K562 (cell line): ENCODE measurements around the gene DNASE1L2. TPM values are rescaled to one million over a fixed set of nuclear protein-coding genes. Genes with fewer than 3 reads are reported as not detected.

Experiments used
- ATF7 ChIP-seq: fragments of 450-650 bp; IDR thresholded peaks from 2 replicates; pipeline ENCODE4 v1.7.1; 2014; ENCODE audit warnings: mild to moderate bottlenecking, moderate library complexity
- MAZ ChIP-seq, 2 experiments: fragments of 450-650 bp in 1 of 2; sonication (generic) in 1 of 2; formaldehyde crosslinking; IDR thresholded peaks in 1 of 2; conservative IDR thresholded peaks in 1 of 2; 2 replicates each; pipeline versions ENCODE4 v1.4.0 to v1.5.0; 2020; ENCODE audit warnings: mild to moderate bottlenecking in 1 of 2, missing genetic modification reagents in 1 of 2
- NFE2L1 ChIP-seq: fragments of 450-650 bp; IDR thresholded peaks from 2 replicates; pipeline ENCODE4 v1.6.1; 2016; ENCODE audit warnings: missing genetic modification characterization, low read depth, mild to moderate bottlenecking, missing compliant biosample characterization, moderate library complexity, borderline replicate concordance
- POLR2G ChIP-seq: fragments of 200-400 bp; formaldehyde crosslinking; IDR thresholded peaks from 2 replicates; pipeline ENCODE4 v1.6.1; 2017; ENCODE audit warnings: low read depth, mild to moderate bottlenecking, antibody characterized with exemption, low read length, moderate library complexity
- RBBP5 ChIP-seq: fragments of 200-600 bp; sonication (generic); IDR thresholded peaks from 2 replicates; pipeline ENCODE4 v1.6.1; 2012; ENCODE audit warnings: borderline replicate concordance, mild to moderate bottlenecking, low read length, control low read depth, inconsistent platforms; ENCODE audit not compliant: insufficient read depth, poor library complexity, severe bottlenecking
- RCOR1 ChIP-seq, 2 experiments: IDR thresholded peaks; 2 replicates each; pipeline ENCODE4 v1.6.1; 2012; ENCODE audit warnings: low read depth in 2 of 2, low read length in 2 of 2, borderline replicate concordance in 1 of 2, improper control_type of control experiment in 1 of 2
- SP1 ChIP-seq: sonication (generic); formaldehyde crosslinking; IDR thresholded peaks from 2 replicates; pipeline ENCODE4 v1.8.1; 2022; ENCODE audit warnings: mild to moderate bottlenecking, missing genetic modification reagents
- ZNF408 ChIP-seq: fragments of 250-450 bp; sonication (Bioruptor Pico); IDR thresholded peaks from 2 replicates; pipeline ENCODE4 v1.4.0; 2020; ENCODE audit warnings: low read depth, mild to moderate bottlenecking, moderate library complexity
- polyA plus RNA-seq, 8 experiments: library from polyadenylated mRNA; depleted of rRNA in 4 of 8; stranded (reverse) in 5 of 8; unstranded in 3 of 8; fragments of >200 nt; fragmentation: Nextera tagmentation in 2 of 8; fragmentation: Illumina TruSeq in 1 of 8; extraction: Ambion mirVana in 2 of 8; extraction: Trizol in 1 of 8; gene quantifications; 2 replicates each; pipeline versions ENCODE4 v1.2.1 to v1.2.3, GENCODE V29; 2011 to 2014; ENCODE audit warnings: inconsistent platforms in 1 of 8, missing spikeins in 1 of 8
- total RNA-seq, 7 experiments: library from RNA; depleted of rRNA in 6 of 7; stranded (reverse); fragments of >200 nt in 6 of 7; fragmentation: Illumina TruSeq in 2 of 7; extraction: Trizol in 2 of 7; gene quantifications; 2 replicates each; pipeline versions ENCODE4 v1.2.1 to v1.2.3, GENCODE V29; 2011 to 2021; ENCODE audit warnings: low replicate concordance in 1 of 7
- TF ChIP-seq, protein P1 (sequence below): fragments of 450-650 bp; IDR thresholded peaks from 2 replicates; pipeline ENCODE4 v1.6.1; 2016
- TF ChIP-seq, protein P2 (sequence below), 2 experiments: fragments of 450-650 bp in 1 of 2; sonication (generic) in 1 of 2; formaldehyde crosslinking in 1 of 2; IDR thresholded peaks in 1 of 2; conservative IDR thresholded peaks in 1 of 2; 2 replicates each; pipeline versions ENCODE4 v1.6.1 to v1.8.1; 2016 to 2023; ENCODE audit warnings: mild to moderate bottlenecking in 2 of 2, moderate library complexity in 2 of 2, inconsistent platforms in 1 of 2, missing genetic modification reagents in 1 of 2
- TF ChIP-seq, protein P3 (sequence below): sonication (generic); formaldehyde crosslinking; IDR thresholded peaks from 2 replicates; pipeline ENCODE4 v1.9.0; 2022; ENCODE audit warnings: mild to moderate bottlenecking, missing genetic modification reagents
- TF ChIP-seq, protein P4 (sequence below), 2 experiments: fragments of 450-650 bp; IDR thresholded peaks; 2 replicates each; pipeline ENCODE4 v1.6.1; 2016; ENCODE audit warnings: mild to moderate bottlenecking in 2 of 2, borderline replicate concordance in 1 of 2, low read depth in 1 of 2, moderate library complexity in 1 of 2

The DNASE1L2 gene
- total and polyA plus RNA-seq, 9 of the 15 experiments (the other 6 are each of a cell fraction or from before 2014, with no cell fraction given), result 0.08 to 2.7 (median 1.7) TPM; not detected in 1

DNA sequence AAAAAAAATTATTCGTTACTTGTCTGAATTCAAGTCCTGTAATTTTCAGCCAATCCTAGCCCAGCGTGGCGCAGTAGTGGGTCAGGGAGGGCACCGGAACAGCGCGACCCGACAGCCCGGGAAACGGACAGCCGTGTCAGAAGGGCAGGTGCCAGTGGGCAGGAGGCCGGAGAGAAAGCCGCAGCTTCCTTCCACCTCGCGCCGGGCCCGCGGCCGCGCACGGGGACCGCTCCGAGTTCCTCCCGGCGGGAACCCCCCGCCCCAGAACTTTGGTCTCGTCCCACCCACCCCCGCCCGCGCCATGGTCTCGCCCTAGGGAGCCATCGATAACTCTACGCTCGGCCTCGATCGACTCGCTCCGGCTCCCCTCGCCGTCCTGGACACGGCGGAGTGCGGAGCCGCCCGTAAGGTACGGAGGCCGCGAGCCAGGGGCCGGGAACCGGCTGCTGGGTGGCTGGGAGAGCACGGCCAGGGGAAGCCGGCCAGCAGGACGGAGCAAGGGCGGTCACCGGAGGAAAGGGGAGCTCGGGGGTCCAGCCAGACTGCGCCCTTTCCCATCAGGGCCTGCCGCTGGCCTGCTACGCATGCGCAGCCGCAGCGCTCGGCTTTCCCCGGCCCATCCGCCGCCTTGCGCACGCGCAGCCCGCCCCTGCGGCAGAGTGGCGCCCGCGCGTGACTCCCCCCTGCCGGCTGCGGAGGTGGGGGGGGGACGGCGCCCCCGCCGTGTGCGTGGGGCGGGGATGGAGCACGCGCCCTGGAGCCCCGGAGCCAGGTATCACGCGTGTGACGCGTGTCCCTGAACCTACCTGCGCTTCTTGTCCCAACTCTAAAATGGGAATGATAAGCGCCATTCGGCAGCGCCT is 30.9 kb upstream of the DNASE1L2 start, which contains the start of gene MLST8 (continued):
- TF ChIP-seq RBBP5 (peak; percentile 89), RCOR1 (IDR thresholded peaks at IDR 0.05; ENCODE audit: borderline replicate concordance in 1 of 2, low read depth in 2 of 2, low read length in 2 of 2) (peak in 1 of 2 experiments; percentile 18; a peak in 1 of 4 replicates), NFE2L1 (tag) (no peak), SP1 (CRISPR knock-in tag) (peak; percentile 69), ZNF408 (CRISPR knock-in tag) (no peak), ATF7 (peak; percentile 98), POLR2G (peak; percentile 87), MAZ (CRISPR knock-in tag; conservative IDR thresholded peaks at IDR 0.05 in 1 of 2, IDR thresholded peaks at IDR 0.05 in 1 of 2) (peak; percentile 85 to 99)
- TF ChIP-seq, protein P1, sequence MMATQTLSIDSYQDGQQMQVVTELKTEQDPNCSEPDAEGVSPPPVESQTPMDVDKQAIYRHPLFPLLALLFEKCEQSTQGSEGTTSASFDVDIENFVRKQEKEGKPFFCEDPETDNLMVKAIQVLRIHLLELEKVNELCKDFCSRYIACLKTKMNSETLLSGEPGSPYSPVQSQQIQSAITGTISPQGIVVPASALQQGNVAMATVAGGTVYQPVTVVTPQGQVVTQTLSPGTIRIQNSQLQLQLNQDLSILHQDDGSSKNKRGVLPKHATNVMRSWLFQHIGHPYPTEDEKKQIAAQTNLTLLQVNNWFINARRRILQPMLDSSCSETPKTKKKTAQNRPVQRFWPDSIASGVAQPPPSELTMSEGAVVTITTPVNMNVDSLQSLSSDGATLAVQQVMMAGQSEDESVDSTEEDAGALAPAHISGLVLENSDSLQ, result no peak
- TF ChIP-seq, protein P2, sequence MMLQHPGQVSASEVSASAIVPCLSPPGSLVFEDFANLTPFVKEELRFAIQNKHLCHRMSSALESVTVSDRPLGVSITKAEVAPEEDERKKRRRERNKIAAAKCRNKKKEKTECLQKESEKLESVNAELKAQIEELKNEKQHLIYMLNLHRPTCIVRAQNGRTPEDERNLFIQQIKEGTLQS (IDR thresholded peaks at IDR 0.05), result no peak
- TF ChIP-seq, protein P2 (CRISPR knock-in tag; conservative IDR thresholded peaks at IDR 0.05), result 0 out of 2 replicates have a peak, but pooled peaks have one; percentile 52
- TF ChIP-seq, protein P3, sequence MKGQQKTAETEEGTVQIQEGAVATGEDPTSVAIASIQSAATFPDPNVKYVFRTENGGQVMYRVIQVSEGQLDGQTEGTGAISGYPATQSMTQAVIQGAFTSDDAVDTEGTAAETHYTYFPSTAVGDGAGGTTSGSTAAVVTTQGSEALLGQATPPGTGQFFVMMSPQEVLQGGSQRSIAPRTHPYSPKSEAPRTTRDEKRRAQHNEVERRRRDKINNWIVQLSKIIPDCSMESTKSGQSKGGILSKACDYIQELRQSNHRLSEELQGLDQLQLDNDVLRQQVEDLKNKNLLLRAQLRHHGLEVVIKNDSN (CRISPR knock-in tag), result peak; percentile 48; the same call in 1 of the 2 replicates
- TF ChIP-seq, protein P4, sequence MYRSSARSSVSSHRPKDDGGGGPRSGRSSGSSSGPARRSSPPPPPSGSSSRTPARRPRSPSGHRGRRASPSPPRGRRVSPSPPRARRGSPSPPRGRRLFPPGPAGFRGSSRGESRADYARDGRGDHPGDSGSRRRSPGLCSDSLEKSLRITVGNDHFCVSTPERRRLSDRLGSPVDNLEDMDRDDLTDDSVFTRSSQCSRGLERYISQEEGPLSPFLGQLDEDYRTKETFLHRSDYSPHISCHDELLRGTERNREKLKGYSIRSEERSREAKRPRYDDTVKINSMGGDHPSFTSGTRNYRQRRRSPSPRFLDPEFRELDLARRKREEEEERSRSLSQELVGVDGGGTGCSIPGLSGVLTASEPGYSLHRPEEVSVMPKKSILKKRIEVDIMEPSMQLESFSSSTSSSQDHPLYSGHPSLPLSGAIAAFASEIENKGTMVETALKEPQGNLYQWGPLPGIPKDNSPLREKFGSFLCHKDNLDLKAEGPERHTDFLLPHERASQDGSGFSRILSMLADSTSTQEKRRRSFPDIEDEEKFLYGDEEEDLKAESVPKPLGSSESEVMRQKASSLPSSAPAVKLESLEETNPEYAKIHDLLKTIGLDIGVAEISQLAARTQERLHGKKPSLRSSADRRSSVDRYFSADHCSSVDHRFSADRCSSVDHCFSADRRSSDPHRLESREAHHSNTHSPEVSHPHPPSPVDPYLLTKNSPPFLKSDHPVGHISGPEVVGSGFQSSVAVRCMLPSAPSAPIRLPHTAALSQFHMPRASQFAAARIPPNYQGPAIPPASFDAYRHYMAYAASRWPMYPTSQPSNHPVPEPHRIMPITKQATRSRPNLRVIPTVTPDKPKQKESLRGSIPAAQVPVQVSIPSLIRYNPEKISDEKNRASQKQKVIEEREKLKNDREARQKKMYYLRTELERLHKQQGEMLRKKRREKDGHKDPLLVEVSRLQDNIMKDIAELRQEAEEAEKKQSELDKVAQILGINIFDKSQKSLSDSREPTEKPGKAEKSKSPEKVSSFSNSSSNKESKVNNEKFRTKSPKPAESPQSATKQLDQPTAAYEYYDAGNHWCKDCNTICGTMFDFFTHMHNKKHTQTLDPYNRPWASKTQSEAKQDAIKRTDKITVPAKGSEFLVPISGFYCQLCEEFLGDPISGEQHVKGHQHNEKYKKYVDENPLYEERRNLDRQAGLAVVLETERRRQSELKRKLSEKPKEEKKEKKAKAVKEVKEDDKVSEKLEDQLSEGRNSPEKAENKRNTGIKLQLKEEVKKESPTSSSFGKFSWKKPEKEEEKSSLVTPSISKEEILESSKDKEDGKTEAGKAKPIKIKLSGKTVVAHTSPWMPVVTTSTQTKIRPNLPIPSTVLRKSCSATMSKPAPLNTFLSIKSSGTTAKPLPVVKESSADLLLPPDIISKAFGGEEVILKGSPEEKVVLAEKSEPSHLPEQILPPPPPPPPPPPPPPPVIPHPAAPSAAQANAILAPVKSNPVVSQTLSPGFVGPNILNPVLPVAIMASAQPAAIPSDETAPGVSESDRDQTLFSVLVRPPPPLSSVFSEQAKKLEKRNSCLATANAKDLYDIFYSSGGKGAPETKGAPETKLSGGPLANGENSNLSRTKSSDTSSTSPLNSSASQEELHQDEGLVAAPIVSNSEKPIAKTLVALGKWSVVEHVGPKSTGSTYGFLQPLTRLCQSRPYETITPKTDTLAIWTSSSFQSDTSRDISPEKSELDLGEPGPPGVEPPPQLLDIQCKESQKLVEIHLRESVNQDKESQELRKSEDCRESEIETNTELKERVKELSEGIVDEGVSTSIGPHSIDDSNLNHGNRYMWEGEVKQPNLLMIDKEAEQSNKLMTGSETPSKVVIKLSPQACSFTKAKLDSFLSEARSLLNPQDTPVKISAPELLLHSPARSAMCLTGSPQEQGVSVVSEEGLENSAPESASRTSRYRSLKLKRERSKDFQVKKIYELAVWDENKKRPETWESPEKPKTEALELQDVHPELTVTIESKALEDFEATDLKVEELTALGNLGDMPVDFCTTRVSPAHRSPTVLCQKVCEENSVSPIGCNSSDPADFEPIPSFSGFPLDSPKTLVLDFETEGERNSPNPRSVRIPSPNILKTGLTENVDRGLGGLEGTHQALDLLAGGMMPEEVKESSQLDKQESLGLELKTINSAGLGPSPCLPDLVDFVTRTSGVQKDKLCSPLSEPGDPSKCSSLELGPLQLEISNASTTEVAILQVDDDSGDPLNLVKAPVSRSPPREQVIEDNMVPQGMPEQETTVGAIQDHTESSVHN (IDR thresholded peaks at IDR 0.05; ENCODE audit: borderline replicate concordance in 1 of 2, low read depth in 1 of 2), result no peak
